Measurements from ENCODE around the gene CAMTA1. TPM values are rescaled to one million over a fixed set of nuclear protein-coding genes. Genes with fewer than 3 reads are reported as not detected.

Gene CAMTA1
- total RNA-seq, 4 donors from 2014 or later, result 86.3 to 170 (median 132) TPM

GRCh38 chr1:6850537-6850936, 65.3 kb downstream of the CAMTA1 start:
- H3K27me3 ChIP-seq, result no peaks in the 10 kb centered on the region
- H3K9me3 ChIP-seq, result no peaks in the 10 kb centered on the region
- no peaks in the 10 kb centered on the region for H3K4me1 ChIP-seq
- no peak for TF ChIP-seq CTCF (IDR thresholded peaks at IDR 0.05)
- H3K27ac ChIP-seq, result no peak overlapping the region
- WGBS, 2 donors (ENCODE audit: low coverage in 1 of 2), result 79 to 100% methylated on average over 1 to 4 of the region's 4 CpGs
- no peak for ATAC-seq
- no peak overlapping the region for H3K4me3 ChIP-seq
- peaks cover 0 to 24% of the 10 kb centered on the region in 2 donors for H3K36me3 ChIP-seq

GRCh38 chr1:6852136-6852890, 67.1 kb downstream of the CAMTA1 start:
- no peak for ATAC-seq
- no peaks in the 10 kb centered on the region for H3K27me3 ChIP-seq
- no peaks in the 10 kb centered on the region for H3K9me3 ChIP-seq
- H3K36me3 ChIP-seq, result peaks cover 0 to 26% of the 10 kb centered on the region in 2 donors
- no peak for TF ChIP-seq CTCF (IDR thresholded peaks at IDR 0.05)
- no peak for TF ChIP-seq POLR2A (IDR thresholded peaks at IDR 0.05)
- no peak for TF ChIP-seq EP300 (IDR thresholded peaks at IDR 0.05)
- TF ChIP-seq POLR2AphosphoS5 (IDR thresholded peaks at IDR 0.05), result no peak
- H3K27ac ChIP-seq, result no peak overlapping the region
- H3K4me1 ChIP-seq, result no peaks in the 10 kb centered on the region
- H3K4me3 ChIP-seq, result no peak overlapping the region
- WGBS, 2 donors (ENCODE audit: low coverage in 1 of 2), result 95% methylated on average over 3 to 6 of the region's 6 CpGs

- peaks cover 0 to under 1% (median 0%) of the 10 kb centered on the region in 3 donors for H3K4me1 ChIP-seq
Observed at GRCh38 chr1:6854166-6854565, 68.9 kb downstream of the CAMTA1 start.

GRCh38 chr1:6857831-6858230, 72.6 kb downstream of the CAMTA1 start:
- WGBS, 2 donors (ENCODE audit: low coverage in 1 of 2), result 85 to 100% methylated on average over 2 of the region's 2 CpGs
- ATAC-seq, result no peak
- H3K4me1 ChIP-seq, result peaks cover 0 to 16% (median 5%) of the 10 kb centered on the region in 3 donors
- TF ChIP-seq CTCF (IDR thresholded peaks at IDR 0.05) (no peak), EP300 (IDR thresholded peaks at IDR 0.05) (no peak), POLR2A (IDR thresholded peaks at IDR 0.05) (no peak), POLR2AphosphoS5 (IDR thresholded peaks at IDR 0.05) (no peak)
- H3K4me3 ChIP-seq, result no peak overlapping the region
- H3K9me3 ChIP-seq, result no peaks in the 10 kb centered on the region
- peaks cover 0 to 20% of the 10 kb centered on the region in 2 donors for H3K36me3 ChIP-seq
- H3K27ac ChIP-seq, result peak overlapping the region in 1 of 4 donors; percentile 8
- no peaks in the 10 kb centered on the region for H3K27me3 ChIP-seq

More at GRCh38 chr1:6854166-6854565, 68.9 kb downstream of the CAMTA1 start:
- Histone ChIP-seq H3K27ac (no peak overlapping the region), H3K4me3 (no peak overlapping the region), H3K36me3 (peaks cover 0 to 26% of the 10 kb centered on the region in 2 donors), H3K27me3 (no peaks in the 10 kb centered on the region), H3K9me3 (no peaks in the 10 kb centered on the region)
- TF ChIP-seq EP300 (IDR thresholded peaks at IDR 0.05) (no peak), POLR2A (IDR thresholded peaks at IDR 0.05) (no peak), CTCF (IDR thresholded peaks at IDR 0.05) (no peak), POLR2AphosphoS5 (IDR thresholded peaks at IDR 0.05) (no peak)
- 84 to 97% methylated on average over 3 to 4 of the region's 4 CpGs for WGBS, 2 donors (ENCODE audit: low coverage in 1 of 2)
- ATAC-seq, result no peak

GRCh38 chr1:6858596-6858995, 73.3 kb downstream of the CAMTA1 start:
- H3K27me3 ChIP-seq, result no peaks in the 10 kb centered on the region
- 83 to 100% methylated on average over 3 of the region's 3 CpGs for WGBS, 2 donors (ENCODE audit: low coverage in 1 of 2)
- no peak overlapping the region for H3K4me3 ChIP-seq
- peaks cover 0 to 12% of the 10 kb centered on the region in 2 donors for H3K36me3 ChIP-seq
- H3K9me3 ChIP-seq, result no peaks in the 10 kb centered on the region
- H3K27ac ChIP-seq, result no peak overlapping the region
- ATAC-seq, result no peak
- TF ChIP-seq POLR2A (IDR thresholded peaks at IDR 0.05) (no peak), EP300 (IDR thresholded peaks at IDR 0.05) (no peak), CTCF (IDR thresholded peaks at IDR 0.05) (no peak), POLR2AphosphoS5 (IDR thresholded peaks at IDR 0.05) (no peak)
- H3K4me1 ChIP-seq, result peaks cover 0 to 16% (median 5%) of the 10 kb centered on the region in 3 donors
